Measurements from ENCODE around the gene EPSTI1. TPM values are rescaled to one million over a fixed set of nuclear protein-coding genes. Genes with fewer than 3 reads are reported as not detected.

EPSTI1 gene
- total RNA-seq, 2 experiments from 2014 or later, result 8.4 to 9.7 TPM

DNA sequence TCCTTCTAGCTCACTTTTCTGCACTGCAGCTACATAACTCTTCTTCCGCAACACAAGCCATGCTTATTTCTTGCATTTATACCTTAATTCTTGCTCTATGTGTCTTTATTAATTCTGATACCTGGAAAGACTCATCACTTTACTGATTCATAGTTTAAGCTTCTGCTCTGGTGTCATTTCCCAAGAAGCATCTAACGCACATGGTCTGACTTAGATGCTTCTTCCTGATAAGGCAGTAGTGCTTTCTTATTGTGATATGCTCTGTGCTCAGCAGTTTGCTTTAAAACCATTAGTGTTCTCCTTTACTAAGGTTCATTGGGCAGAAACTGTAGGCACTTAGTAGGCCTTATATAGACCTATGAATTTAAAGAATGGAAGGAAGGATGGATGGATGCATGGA is 66.4 kb downstream of the EPSTI1 start:
- ATAC-seq (no peak), DNase-seq (no peak)
- no peaks in the 10 kb centered on the region for H3K4me1 Mint-ChIP-seq (ENCODE audit: low read depth)
- ChIA-PET CTCF (no interaction called here), POLR2A (no interaction called here)
- peaks cover 7% of the 10 kb centered on the region for H3K36me3 Mint-ChIP-seq (ENCODE audit: low read depth)
- TF ChIP-seq, protein P1, sequence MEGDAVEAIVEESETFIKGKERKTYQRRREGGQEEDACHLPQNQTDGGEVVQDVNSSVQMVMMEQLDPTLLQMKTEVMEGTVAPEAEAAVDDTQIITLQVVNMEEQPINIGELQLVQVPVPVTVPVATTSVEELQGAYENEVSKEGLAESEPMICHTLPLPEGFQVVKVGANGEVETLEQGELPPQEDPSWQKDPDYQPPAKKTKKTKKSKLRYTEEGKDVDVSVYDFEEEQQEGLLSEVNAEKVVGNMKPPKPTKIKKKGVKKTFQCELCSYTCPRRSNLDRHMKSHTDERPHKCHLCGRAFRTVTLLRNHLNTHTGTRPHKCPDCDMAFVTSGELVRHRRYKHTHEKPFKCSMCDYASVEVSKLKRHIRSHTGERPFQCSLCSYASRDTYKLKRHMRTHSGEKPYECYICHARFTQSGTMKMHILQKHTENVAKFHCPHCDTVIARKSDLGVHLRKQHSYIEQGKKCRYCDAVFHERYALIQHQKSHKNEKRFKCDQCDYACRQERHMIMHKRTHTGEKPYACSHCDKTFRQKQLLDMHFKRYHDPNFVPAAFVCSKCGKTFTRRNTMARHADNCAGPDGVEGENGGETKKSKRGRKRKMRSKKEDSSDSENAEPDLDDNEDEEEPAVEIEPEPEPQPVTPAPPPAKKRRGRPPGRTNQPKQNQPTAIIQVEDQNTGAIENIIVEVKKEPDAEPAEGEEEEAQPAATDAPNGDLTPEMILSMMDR (IDR thresholded peaks at IDR 0.05), result no peak
- intact Hi-C loops (cut with micrococcal nuclease), result no loop called here
- H3K27ac Mint-ChIP-seq, result no peak overlapping the region
- no peak overlapping the region for H3K4me3 Mint-ChIP-seq
- no peaks in the 10 kb centered on the region for H3K27me3 Mint-ChIP-seq
- H3K9me3 Mint-ChIP-seq, result no peaks in the 10 kb centered on the region

DNA sequence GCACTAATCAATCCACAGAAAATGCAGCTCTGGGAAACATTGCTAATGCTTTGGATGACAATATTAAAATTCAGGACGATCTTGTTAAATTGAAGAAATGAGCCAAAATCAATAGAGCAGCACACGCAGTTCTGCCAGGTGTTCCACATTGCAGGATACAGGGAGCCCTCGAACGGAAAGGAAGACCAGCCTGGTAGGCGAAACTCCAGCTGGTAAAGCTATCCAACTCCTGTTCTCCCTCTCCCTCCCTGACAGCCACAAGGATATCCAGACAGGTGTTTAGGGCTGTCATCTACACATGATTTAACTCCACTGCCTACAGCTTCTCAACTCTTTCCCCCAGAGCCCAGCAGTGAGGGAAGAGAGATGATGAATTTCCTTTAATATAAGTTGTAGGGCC is 67.7 kb downstream of the EPSTI1 start:
- Mint-ChIP-seq H3K9me3 (no peaks in the 10 kb centered on the region), H3K4me1 (ENCODE audit: low read depth) (no peaks in the 10 kb centered on the region), H3K36me3 (ENCODE audit: low read depth) (peaks cover 7% of the 10 kb centered on the region), H3K27me3 (no peaks in the 10 kb centered on the region), H3K27ac (no peak overlapping the region), H3K4me3 (no peak overlapping the region)
- TF ChIP-seq, protein P1 (IDR thresholded peaks at IDR 0.05), result no peak
- intact Hi-C loops (cut with micrococcal nuclease), result no loop called here
- ChIA-PET POLR2A (no interaction called here), CTCF (no interaction called here)
- ATAC-seq, result no peak
- DNase-seq, result no peak

DNA sequence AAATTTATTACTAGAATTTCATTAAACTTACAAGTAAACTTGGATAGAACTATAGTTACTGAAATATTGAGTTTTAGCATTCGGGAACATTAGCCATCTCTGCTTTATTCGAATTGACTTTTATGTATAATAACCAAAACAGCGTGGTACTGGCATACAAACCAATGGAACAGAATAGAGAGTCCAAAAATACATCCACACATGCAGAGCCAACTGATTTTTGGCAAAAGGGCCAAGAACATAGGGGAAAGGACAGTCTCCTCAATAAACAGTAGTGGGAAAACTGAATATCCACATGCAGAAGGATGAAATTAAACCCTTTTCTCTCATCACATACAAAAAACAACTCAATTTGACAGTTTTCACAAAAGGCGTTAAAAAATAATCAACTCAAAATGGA is 84.3 kb downstream of the EPSTI1 start:
- Mint-ChIP-seq H3K27me3 (no peaks in the 10 kb centered on the region), H3K4me3 (no peak overlapping the region), H3K9me3 (no peaks in the 10 kb centered on the region), H3K27ac (no peak overlapping the region), H3K36me3 (ENCODE audit: low read depth) (peaks cover 5% of the 10 kb centered on the region), H3K4me1 (ENCODE audit: low read depth) (no peaks in the 10 kb centered on the region)
- TF ChIP-seq, protein P1 (IDR thresholded peaks at IDR 0.05), result no peak
- no peak for DNase-seq
- POLR2A ChIA-PET, result no interaction called here
- intact Hi-C loops (cut with micrococcal nuclease), result no loop called here
- ATAC-seq, result no peak
- CTCF ChIA-PET, result no interaction called here

DNA sequence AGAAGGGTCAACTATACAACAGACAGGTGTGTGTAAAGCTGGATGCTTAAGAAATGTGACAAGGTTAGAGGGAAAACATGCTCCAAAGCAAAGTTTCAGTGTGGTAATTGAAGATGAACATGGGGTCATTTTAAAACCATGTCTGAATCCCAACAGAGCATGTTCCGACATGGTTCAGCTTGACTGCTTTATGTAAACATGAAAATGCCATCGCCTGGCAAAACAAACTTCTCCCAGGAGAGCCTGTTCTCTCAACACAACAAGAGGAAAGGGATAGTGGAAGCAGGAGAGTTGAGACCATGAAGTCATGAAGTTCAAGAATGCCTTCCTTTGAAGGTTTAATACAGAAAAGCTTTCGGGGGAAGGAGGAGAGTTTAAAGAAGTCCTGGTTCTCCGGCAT is 85.8 kb downstream of the EPSTI1 start:
- Mint-ChIP-seq H3K27ac (no peak overlapping the region), H3K36me3 (ENCODE audit: low read depth) (peaks cover 2% of the 10 kb centered on the region), H3K4me1 (ENCODE audit: low read depth) (no peaks in the 10 kb centered on the region), H3K4me3 (no peak overlapping the region), H3K27me3 (no peaks in the 10 kb centered on the region), H3K9me3 (no peaks in the 10 kb centered on the region)
- no peak for ATAC-seq
- ChIA-PET POLR2A (interaction anchor here (0.6 kb wide), 1 partner anchor 964 kb away, joined by 4 read pairs; no protein-coding TSS in a partner anchor), CTCF (no interaction called here)
- no peak for DNase-seq
- intact Hi-C loops (cut with micrococcal nuclease), result no loop called here
- TF ChIP-seq, protein P1 (IDR thresholded peaks at IDR 0.05), result no peak

DNA sequence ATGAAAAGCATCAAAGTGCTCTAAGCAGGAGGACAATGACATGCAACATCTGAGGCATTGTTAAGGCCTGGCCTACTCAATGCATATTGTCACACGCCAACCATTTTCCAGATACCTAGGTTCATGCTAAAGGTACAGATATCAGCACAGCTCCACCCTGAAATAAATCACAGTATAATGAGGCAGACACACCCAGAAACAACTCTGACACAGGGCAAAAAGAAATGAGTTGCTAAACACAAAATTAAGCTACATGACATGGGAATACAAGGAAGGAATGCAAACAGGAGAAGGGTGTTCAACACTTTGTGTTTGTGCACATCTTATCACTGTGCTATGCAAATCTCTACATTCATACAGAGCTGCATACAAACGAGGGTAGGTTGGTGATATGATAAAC is 86.5 kb downstream of the EPSTI1 start:
- Mint-ChIP-seq H3K27me3 (no peaks in the 10 kb centered on the region), H3K27ac (no peak overlapping the region), H3K36me3 (ENCODE audit: low read depth) (peaks cover 2% of the 10 kb centered on the region), H3K9me3 (no peaks in the 10 kb centered on the region), H3K4me1 (ENCODE audit: low read depth) (no peaks in the 10 kb centered on the region), H3K4me3 (no peak overlapping the region)
- ChIA-PET POLR2A (interaction anchor here (0.6 kb wide), 2 partner anchors 164 to 964 kb away, joined by 3 to 4 read pairs; no protein-coding TSS in a partner anchor), CTCF (no interaction called here)
- TF ChIP-seq, protein P1 (IDR thresholded peaks at IDR 0.05), result no peak
- intact Hi-C loops (cut with micrococcal nuclease), result no loop called here
- ATAC-seq (no peak), DNase-seq (no peak)
